ENCODE results near the gene CASP8AP2. TPM values are rescaled to one million over a fixed set of nuclear protein-coding genes. Genes with fewer than 3 reads are reported as not detected.
"Not testable (repeated sequence)": the region's sequence is repeated elsewhere in the genome, so short reads cannot be mapped to it uniquely, and the experiment has no call there.

CASP8AP2 gene
- total RNA-seq = 10 to 100 TPM in 2 of 4 donors, 1 to 10 TPM in 2; 8.6 to 24.0 (median 11.0) TPM

GRCh38 chr6:89829472-89830169 is at the start of gene CASP8AP2:
Gene CASP8AP2 (plus strand): TSS chr6:89829880.
- DNase-seq (ENCODE audit: low spot score) (peak; percentile 86), ATAC-seq (ENCODE audit: low FRiP score) (peak; percentile 99)
- TF ChIP-seq CTCF (IDR thresholded peaks at IDR 0.05) = no peak

DNA sequence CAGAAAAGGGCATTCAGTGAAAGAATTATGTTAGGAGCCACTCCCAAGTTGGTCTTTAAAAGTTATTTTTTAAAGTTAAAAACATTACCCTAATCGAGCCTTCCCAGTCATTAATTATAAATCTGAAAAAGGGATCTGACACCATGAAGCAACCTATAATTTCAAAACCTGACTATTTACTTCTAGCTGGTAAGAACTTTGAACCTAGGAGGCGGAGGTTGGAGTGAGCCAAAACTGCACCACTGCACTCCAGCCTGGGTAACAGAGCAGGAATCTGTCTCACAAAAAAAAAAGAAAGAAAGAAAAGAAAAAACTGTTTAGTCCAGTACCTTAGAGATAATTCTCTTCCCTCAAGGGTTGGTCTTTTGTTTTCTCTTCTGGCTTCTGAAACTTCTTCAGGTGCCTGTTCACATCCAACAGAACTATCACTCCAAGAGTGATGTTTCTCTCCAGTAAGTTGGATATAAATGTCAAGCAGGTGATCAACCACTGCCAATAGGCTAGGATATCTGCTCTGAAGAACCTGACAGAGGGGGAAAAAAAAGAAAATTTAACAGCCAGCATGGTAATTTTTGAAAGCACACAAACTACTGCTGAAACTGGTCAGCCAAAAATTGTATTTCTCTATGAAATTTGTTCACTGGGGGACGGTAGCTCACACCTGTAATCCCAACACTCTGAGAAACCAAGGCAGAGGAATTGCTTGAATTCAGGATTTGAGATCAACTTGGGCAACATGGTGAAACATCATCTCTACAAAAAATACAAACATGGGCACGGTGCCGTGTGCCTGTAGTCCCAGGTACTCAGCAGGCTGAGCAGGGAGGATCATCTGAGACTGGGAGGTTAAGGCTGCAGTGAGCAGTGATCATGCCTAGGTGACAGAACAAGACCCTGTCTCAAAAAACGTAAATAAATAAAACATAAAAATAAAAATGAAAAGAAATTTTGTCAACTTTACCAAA is 48.3 kb upstream of the CASP8AP2 start:
- DNase-seq (ENCODE audit: low spot score) (no peak), ATAC-seq (ENCODE audit: low FRiP score) (no peak)
- no peak for TF ChIP-seq CTCF (IDR thresholded peaks at IDR 0.05)

GRCh38 chr6:89782222-89782621 is 47.5 kb upstream of the CASP8AP2 start:
- DNase-seq (ENCODE audit: low spot score) = no peak
- ATAC-seq (ENCODE audit: low FRiP score) = no peak
- TF ChIP-seq CTCF (IDR thresholded peaks at IDR 0.05) = no peak

DNA sequence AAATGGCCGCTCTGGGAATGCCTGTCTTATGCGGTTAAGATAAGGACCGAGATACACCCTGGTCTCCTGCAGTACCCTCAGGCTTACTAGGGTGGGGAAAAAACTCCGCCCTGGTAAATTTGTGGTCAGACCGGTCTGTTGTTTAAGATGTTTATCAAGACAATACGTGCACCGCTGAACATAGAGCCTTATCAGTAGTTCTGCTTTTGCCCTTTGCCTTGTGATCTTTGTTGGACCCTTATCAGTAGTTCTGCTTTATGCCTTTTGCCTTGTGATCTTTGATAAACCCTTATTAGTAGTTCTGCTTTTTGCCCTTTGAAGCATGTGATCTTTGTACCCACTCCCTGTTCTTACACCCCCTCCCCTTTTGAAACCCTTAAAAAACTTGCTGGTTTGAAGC is 46.4 kb upstream of the CASP8AP2 start:
- not testable (repeated sequence) for ATAC-seq (ENCODE audit: low FRiP score); DNase-seq (ENCODE audit: low spot score)

DNA sequence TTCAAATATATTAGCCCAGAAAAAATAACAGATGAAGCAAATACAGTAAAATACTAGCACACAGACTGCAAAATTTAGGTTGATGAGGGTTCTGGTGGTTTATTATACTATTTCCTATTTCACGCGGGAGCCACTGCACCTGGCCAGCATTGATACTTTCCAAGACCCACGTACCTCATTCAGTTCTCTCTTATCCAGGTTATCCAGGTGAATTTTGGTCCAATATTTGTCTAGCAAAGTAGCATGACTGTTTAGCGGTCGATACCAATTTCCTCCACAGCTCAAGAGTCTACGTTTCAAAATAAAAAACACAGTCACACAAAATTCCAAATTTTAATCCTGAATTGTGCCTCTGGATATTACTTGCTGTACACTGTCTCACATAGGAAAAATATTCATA is 44.8 kb upstream of the CASP8AP2 start:
- ATAC-seq (ENCODE audit: low FRiP score) (no peak), DNase-seq (ENCODE audit: low spot score) (no peak)
- no peak for TF ChIP-seq CTCF (IDR thresholded peaks at IDR 0.05)

GRCh38 chr6:89786970-89787369 is 42.7 kb upstream of the CASP8AP2 start:
- no peak for TF ChIP-seq CTCF (IDR thresholded peaks at IDR 0.05)
- no peak for DNase-seq (ENCODE audit: low spot score)
- ATAC-seq (ENCODE audit: low FRiP score) = no peak

DNA sequence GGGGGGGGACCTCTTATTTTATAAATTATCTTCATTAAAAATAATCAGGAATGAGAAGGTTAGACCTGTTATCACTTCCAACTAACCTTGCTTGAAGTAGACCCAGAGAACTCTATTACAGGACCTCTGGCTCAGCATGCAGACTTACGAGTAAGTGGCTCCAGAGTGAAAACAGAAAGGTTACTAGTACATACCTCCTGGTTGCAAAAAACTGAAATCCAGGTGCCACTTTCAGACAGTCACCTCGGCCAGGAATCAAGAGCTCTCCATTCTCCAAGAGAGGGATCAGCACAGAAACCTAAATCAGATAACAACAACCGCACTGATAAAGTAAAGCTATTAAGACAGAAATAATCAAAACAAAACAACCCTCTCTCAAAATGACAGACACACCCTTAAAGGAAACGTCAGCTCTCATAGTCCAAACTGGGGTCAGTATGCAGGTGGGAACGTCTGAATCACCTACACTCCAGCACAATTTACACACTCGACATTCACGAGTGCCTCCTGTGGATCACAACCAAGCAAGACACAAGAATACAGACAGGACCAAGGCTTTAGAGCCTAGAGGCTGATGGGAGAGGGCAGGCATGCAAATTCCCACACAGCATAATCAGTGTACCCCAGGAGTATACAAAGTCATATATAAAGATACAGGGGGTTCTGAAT is 41.9 kb upstream of the CASP8AP2 start:
- no peak for DNase-seq (ENCODE audit: low spot score)
- no peak for TF ChIP-seq CTCF (IDR thresholded peaks at IDR 0.05)
- ATAC-seq (ENCODE audit: low FRiP score) = no peak
